GM18951 (cell line): ENCODE measurements around the gene SLC35C1.

ENCODE experiments used
- POLR2A ChIP-seq: IDR thresholded peaks from 4 replicates; pipeline ENCODE4 v1.6.1; 2011; ENCODE audit warnings: mild to moderate bottlenecking; ENCODE audit not compliant: insufficient read length, insufficient read depth; ENCODE audit errors: extremely low read depth
- in situ Hi-C: fragments of 300-500 bp; cut with MboI; formaldehyde crosslinking; loops from one replicate; pipeline ENCODE4 v1.12.0; 2022; ENCODE audit warnings: low sequenced_read_pairs, mixed read lengths, inconsistent platforms; ENCODE audit not compliant: unreplicated experiment

SLC35C1 gene

GRCh38 chr11:45772986-45773785 lies 31.8 kb upstream of the SLC35C1 start:
- in situ Hi-C loops = no loop called here
- TF ChIP-seq POLR2A = no peak

GRCh38 chr11:45773786-45774655 lies 30.9 kb upstream of the SLC35C1 start:
- TF ChIP-seq POLR2A = no peak
- in situ Hi-C loops = no loop called here

DNA sequence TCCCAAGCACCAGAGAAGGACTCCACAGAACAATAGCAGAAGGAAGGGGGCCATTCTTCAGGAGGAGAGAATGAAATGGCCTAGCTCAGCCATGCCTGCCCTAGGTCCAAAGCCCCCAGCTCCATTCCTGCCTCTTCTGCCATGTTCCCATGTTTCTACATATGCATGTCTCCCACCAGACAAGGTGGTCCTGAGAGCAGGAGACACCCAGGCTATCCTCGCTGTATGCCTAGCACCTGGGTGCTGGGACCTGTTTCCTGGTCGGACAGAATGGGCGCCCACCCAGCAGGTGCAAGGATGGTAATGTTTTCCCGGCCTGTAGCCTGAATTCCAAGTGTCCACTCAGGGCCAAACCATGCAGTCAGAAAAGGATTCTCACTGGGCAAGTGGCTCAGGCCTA lies 30.2 kb upstream of the SLC35C1 start:
- TF ChIP-seq POLR2A = no peak
- in situ Hi-C loops = no loop called here

DNA sequence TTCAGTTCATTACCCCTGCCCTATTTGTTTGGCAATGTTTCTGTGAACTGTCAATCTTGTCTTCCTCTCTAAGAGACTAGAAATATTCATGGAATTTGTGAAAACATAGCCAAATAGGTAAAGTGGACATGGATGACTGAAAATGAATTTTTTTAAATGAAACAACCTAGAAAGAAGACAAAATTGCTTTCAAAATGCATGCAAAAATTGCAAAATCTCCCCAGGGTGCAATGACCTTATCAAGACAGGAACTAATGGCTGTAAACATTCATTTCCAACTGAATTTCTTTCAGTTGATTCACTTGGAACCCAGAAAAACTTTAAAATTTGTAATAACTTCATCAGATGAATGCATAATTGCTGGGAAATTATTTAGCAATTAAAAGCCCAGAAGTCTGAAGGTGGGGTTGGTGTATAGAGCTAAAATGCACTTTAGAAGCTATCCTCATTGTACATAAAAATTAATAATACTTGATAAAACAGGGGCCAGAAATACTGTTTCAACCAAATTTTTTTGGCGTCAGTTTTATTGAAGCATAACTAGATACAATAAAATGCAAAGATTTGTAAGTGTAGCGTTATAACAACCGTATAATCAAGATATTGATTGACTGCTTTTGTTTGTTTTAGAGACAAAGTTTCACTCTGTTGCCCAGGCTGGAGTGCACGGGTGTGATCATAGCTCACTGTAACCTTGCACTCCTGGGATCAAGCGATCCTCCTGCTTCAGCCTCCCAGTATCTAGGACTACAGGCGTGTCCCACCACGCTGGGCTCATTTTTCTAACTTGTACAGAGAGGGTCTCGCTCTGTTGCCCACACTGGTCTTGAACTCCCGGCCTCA lies 27.6 kb upstream of the SLC35C1 start:
- in situ Hi-C loops = no loop called here
- TF ChIP-seq POLR2A = no peak

- in situ Hi-C loops = no loop called here
- TF ChIP-seq POLR2A = no peak
Observed at GRCh38 chr11:45778341-45778740, 26.6 kb upstream of the SLC35C1 start.

GRCh38 chr11:45779602-45780001 lies 25.3 kb upstream of the SLC35C1 start:
- in situ Hi-C loops = no loop called here
- TF ChIP-seq POLR2A = no peak

- TF ChIP-seq POLR2A = no peak
- in situ Hi-C loops = no loop called here
Observed at GRCh38 chr11:45786272-45786671, 18.7 kb upstream of the SLC35C1 start.

- in situ Hi-C loops = no loop called here
- TF ChIP-seq POLR2A = no peak
Observed at GRCh38 chr11:45788887-45789286, 16.1 kb upstream of the SLC35C1 start.

- in situ Hi-C loops = no loop called here
- TF ChIP-seq POLR2A = no peak
Observed at GRCh38 chr11:45791524-45791923, 13.4 kb upstream of the SLC35C1 start.

GRCh38 chr11:45794169-45794568 lies 10.8 kb upstream of the SLC35C1 start:
- in situ Hi-C loops = no loop called here
- TF ChIP-seq POLR2A = no peak

DNA sequence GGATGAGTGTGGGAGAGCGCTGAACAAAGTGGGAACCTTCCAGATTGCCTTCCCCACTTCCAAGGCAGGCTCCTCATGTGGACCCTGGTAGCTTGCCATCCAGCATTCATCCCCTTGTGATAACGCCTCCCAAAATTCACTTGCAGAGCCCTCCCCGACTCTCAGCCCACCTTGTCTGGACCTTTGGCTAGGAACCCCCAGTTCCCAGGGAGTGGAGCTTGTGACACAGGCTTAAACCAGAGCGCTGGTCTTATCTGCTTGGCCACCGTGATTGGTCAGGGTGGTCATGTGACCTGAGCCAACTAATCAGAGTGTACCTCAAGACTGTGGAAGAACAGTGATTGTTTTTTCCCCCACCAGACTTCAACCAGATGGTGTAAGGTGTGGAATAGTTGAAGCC lies 9.6 kb upstream of the SLC35C1 start:
- no peak for TF ChIP-seq POLR2A
- in situ Hi-C loops = no loop called here

GRCh38 chr11:45796461-45796861 lies 8.5 kb upstream of the SLC35C1 start:
- in situ Hi-C loops = no loop called here
- TF ChIP-seq POLR2A = no peak
